GM10248 (cell line): ENCODE data around the gene BNIP3.

Source experiments
- CTCF ChIA-PET: fragments of 300-600 bp; sonication (Branson Sonifier 250); formaldehyde crosslinking; extraction: SDS; loops from one replicate; lab custom pipeline; 2021; ENCODE audit warnings: antibody characterized with exemption; lab: Yijun Ruan, JAX
- POLR2A ChIA-PET: fragments of 350-650 bp; sonication (Branson Sonifier 250); formaldehyde crosslinking; extraction: SDS; loops from one replicate; lab custom pipeline; 2020; ENCODE audit warnings: antibody characterized with exemption; lab: Yijun Ruan, JAX
- DNase-seq: peaks from one replicate; pipeline ENCODE4 v3.0.0; 2012; ENCODE audit errors: extremely low spot score
- TF ChIP-seq, protein P1 (sequence below): IDR thresholded peaks from 2 replicates; pipeline ENCODE4 v1.5.1; 2012; ENCODE audit warnings: mild to moderate bottlenecking, low read depth; ENCODE audit errors: extremely low read depth, missing control alignments, control extremely low read depth

BNIP3 gene

DNA sequence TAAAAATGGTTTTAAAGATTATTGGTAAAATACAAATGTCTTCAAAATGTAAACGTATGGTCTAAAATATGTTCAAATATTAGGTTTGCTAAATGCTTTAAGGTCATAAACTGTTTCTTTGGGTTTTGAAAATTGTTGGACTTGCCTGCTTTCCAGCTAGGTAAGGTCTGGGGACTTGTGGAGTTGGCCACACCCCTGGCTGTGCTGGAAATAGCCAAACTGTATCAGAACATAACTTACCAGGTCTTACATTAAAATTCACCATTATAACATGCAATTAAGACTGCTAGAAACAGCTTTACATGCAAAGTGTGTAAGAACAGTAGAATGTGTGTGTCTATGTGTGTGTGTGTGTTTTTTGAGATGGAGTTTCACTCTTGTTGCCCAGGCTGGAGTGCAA is 29.7 kb upstream of the BNIP3 start:
- DNase-seq = no peak
- ChIA-PET POLR2A (no interaction called here), CTCF (interaction anchor here (0.9 to 3.6 kb wide), 3 partner anchors 12 to 126 kb away, joined by 3 to 15 read pairs (median 10); no protein-coding TSS in a partner anchor)
- TF ChIP-seq, protein P1, sequence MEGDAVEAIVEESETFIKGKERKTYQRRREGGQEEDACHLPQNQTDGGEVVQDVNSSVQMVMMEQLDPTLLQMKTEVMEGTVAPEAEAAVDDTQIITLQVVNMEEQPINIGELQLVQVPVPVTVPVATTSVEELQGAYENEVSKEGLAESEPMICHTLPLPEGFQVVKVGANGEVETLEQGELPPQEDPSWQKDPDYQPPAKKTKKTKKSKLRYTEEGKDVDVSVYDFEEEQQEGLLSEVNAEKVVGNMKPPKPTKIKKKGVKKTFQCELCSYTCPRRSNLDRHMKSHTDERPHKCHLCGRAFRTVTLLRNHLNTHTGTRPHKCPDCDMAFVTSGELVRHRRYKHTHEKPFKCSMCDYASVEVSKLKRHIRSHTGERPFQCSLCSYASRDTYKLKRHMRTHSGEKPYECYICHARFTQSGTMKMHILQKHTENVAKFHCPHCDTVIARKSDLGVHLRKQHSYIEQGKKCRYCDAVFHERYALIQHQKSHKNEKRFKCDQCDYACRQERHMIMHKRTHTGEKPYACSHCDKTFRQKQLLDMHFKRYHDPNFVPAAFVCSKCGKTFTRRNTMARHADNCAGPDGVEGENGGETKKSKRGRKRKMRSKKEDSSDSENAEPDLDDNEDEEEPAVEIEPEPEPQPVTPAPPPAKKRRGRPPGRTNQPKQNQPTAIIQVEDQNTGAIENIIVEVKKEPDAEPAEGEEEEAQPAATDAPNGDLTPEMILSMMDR = no peak

DNA sequence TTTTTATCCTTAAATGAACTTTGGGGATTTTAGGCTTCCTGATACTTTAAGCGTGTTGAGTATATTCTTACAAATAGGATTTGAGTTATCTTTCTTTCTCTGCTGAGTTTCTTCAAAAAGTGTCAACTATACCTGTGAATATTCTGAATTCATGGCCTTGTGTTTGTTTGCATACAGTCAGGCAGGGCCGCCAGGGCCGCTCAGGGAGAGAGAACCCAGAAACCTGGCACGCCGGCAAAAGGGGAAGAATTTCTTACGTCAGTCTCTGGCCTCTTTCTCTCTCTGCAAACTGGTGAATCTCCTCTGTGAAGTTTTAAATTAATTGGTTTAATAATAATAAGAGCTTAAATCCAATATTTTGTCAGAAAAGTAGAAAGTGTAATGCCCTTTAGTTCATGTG is 29.3 kb upstream of the BNIP3 start:
- ChIA-PET CTCF (interaction anchor here (0.9 to 3.6 kb wide), 3 partner anchors 12 to 125 kb away, joined by 3 to 15 read pairs (median 10); no protein-coding TSS in a partner anchor), POLR2A (no interaction called here)
- TF ChIP-seq, protein P1 = no peak
- no peak for DNase-seq

DNA sequence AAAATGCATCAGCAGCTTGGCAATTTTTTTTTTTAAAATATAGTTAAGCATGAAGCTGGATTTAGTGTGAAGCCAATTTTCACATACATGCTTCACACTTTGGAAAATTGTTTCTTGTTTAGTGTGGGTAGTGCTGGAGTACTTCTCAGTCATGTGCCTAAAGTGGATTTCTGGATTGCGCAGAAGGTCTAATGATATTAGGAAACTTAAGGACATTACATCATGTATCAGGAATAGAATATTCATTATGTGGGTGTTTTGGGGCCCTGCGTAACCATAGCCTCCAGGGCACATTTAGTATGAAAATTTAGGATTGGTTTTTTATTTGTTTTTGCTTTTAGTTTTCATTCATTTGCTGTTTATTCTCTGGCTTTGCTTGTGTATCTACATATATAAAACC is 28.8 kb upstream of the BNIP3 start:
- CTCF ChIA-PET = interaction anchor here (3.4 to 3.6 kb wide), 2 partner anchors 12 to 125 kb away, joined by 10 to 15 read pairs; no protein-coding TSS in a partner anchor
- POLR2A ChIA-PET = no interaction called here
- DNase-seq = no peak
- TF ChIP-seq, protein P1 = no peak

DNA sequence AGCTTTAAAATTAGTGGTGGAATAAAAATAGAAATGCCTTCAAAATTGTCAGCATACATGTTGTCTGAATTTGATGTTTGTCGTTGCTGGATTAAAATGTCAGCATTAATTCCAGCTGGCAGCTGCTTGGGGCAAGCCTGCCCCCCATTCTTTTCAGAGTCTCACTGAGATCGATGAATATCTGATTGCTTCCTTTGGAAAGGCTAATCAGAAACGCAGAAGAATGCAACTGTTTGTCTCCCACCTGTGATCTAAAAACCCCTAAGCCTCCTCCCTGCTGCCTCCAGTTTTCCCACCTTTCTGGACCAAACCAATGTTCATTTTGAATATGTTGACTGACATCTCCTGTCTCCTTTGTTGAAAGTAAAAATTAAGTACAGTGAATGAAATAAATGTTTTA is 27.9 kb upstream of the BNIP3 start:
- ChIA-PET CTCF (interaction anchor here (0.9 to 3.6 kb wide), 3 partner anchors 13 to 124 kb away, joined by 3 to 15 read pairs (median 10); no protein-coding TSS in a partner anchor), POLR2A (no interaction called here)
- TF ChIP-seq, protein P1 = no peak
- no peak for DNase-seq

DNA sequence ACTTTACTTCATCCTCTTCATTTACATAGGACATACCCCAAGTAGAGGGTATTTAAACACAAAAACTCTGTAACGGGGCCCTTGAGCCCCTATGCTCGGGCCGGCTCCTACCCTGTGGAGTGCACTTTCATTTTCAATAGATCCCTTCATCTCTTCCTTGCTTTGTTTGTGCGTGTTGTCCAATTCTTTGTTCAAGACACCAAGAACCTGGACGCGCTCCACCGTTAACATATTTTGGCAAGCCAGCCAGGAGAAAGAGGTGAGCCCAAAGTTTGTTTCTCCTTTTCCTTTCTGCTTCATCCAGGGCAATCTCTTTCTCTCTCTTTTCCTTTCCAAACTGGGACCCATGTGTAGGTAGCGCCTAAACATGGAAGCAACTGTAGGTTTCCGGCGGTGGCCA is 26.0 kb upstream of the BNIP3 start:
- TF ChIP-seq, protein P1 = no peak
- ChIA-PET CTCF (interaction anchor here (1.2 kb wide), 1 partner anchor 15 kb away, joined by 3 read pairs; no protein-coding TSS in a partner anchor), POLR2A (no interaction called here)
- no peak for DNase-seq

DNA sequence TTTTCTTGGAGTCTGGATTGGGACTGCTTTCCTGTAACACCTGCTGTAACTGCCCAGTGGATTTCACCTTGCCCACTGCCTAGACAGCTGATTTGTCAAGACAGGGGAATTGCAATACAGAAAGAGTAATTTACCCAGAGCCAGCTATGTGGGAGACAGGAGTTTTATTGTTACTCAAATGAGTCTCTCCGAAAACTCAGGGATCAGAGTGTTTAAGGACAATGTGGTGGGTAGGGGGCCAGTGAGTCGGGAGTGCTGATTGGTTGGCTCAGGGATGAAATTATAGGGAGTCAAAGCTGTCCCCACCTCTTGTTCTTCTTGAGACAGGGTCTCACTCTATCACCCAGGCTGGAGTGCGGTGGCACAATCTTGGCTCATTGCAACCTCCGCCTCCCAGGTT is 25.2 kb upstream of the BNIP3 start:
- DNase-seq = no peak
- TF ChIP-seq, protein P1 = no peak
- POLR2A ChIA-PET = no interaction called here
- CTCF ChIA-PET = interaction anchor here (1.2 kb wide), 1 partner anchor 16 kb away, joined by 3 read pairs; no protein-coding TSS in a partner anchor

DNA sequence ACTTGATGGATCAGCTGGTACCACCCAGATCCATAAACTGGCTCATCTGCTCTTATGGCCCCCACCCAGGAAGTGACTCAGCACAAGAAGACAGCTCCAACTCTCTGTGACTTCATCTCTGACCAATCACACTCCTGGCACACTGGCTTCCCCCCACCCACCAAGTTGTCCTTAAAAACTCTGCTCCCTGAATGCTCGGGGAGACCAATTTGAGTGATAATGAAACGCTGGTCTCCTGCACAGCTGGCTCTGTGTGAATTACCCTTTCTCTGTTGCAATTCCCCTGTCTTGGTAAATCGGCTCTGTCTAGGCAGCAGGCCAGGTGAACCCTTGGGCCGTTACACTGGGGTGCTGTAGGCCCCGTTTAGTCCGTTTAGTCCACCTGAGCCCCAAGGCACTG is 23.4 kb upstream of the BNIP3 start:
- ChIA-PET POLR2A (no interaction called here), CTCF (interaction anchor here (1.3 to 3.2 kb wide), 2 partner anchors 18 to 130 kb away, joined by 3 to 12 read pairs; no protein-coding TSS in a partner anchor)
- TF ChIP-seq, protein P1 = no peak
- DNase-seq = no peak
